Smooth muscle cell (in vitro differentiated cells): ENCODE measurements around the gene ID2. TPM values are rescaled to one million over a fixed set of nuclear protein-coding genes. Genes with fewer than 3 reads are reported as not detected.
A peak's percentile ranks its signal among the peaks of the same experiment; 100 is the strongest.

Experiments
- DNase-seq: peaks from one replicate; lab custom pipeline; 2025; ENCODE audit not compliant: unreplicated experiment; lab: John Stamatoyannopoulos, UW
- H2AFZ ChIP-seq: fragments of 200-600 bp; sonication (generic); 2 replicates; pipeline ENCODE4 v1.6.0; 2016; ENCODE audit warnings: antibody characterized with exemption, low read depth, mild to moderate bottlenecking
- H3F3A ChIP-seq: fragments of 200-600 bp; sonication (generic); 2 replicates; pipeline ENCODE4 v1.6.0; 2017; ENCODE audit warnings: antibody characterized with exemption, low read depth
- H3K27ac ChIP-seq: fragments of 200-600 bp; sonication (generic); 2 replicates; pipeline ENCODE4 v1.5.1; 2016; ENCODE audit warnings: low read depth, mild to moderate bottlenecking
- H3K27me3 ChIP-seq: fragments of 200-600 bp; sonication (generic); 2 replicates; pipeline ENCODE4 v1.6.1; 2016; ENCODE audit warnings: low read depth, mild to moderate bottlenecking
- H3K36me3 ChIP-seq: fragments of 200-600 bp; sonication (generic); 2 replicates; pipeline ENCODE4 v1.5.1; 2016; ENCODE audit warnings: low read depth
- H3K4me1 ChIP-seq: fragments of 200-600 bp; sonication (generic); 2 replicates; pipeline ENCODE4 v1.5.1; 2016; ENCODE audit warnings: low read depth
- H3K4me2 ChIP-seq: fragments of 200-600 bp; sonication (generic); 2 replicates; pipeline ENCODE4 v1.6.0; 2016; ENCODE audit warnings: mild to moderate bottlenecking
- H3K4me3 ChIP-seq: fragments of 200-600 bp; sonication (generic); 2 replicates; pipeline ENCODE4 v1.5.1; 2016; ENCODE audit warnings: mild to moderate bottlenecking
- H3K79me2 ChIP-seq: fragments of 200-600 bp; sonication (generic); 2 replicates; pipeline ENCODE4 v1.6.0; 2016; ENCODE audit warnings: low read depth, mild to moderate bottlenecking
- H3K9ac ChIP-seq: fragments of 200-600 bp; sonication (generic); 2 replicates; pipeline ENCODE4 v1.6.0; 2016; ENCODE audit warnings: low read depth
- H3K9me3 ChIP-seq: fragments of 200-600 bp; sonication (generic); replicated peaks from 2 replicates; pipeline ENCODE4 v1.5.1; 2016; ENCODE audit warnings: low read depth
- H4K20me1 ChIP-seq: fragments of 200-600 bp; sonication (generic); 2 replicates; pipeline ENCODE4 v1.6.0; 2016; ENCODE audit warnings: low read depth
- CTCF ChIP-seq: fragments of 200-600 bp; sonication (generic); IDR thresholded peaks from 2 replicates; pipeline ENCODE4 v1.5.1; 2017; ENCODE audit warnings: borderline replicate concordance, mild to moderate bottlenecking, antibody characterized with exemption; ENCODE audit not compliant: insufficient read depth, poor library complexity, severe bottlenecking
- WGBS: methylation state at CpG from one replicate; pipeline ENCODE4 v1.1.7; 2016; ENCODE audit warnings: low lambda C conversion rate; 5-methylcytosine and 5-hydroxymethylcytosine counted together
- polyA plus RNA-seq: library from polyadenylated mRNA; unstranded; fragments of >200 nt; fragmentation: Nextera tagmentation; extraction: Ambion mirVana; gene quantifications from 2 replicates; pipeline ENCODE4 v1.2.1, GENCODE V29; 2016
- total RNA-seq: library from RNA; depleted of rRNA; stranded (reverse); fragments of >200 nt; gene quantifications from 2 replicates; pipeline ENCODE4 v1.2.3, GENCODE V29; 2014

ID2 gene
- total and polyA plus RNA-seq, 2 experiments from 2014 or later: 83.9 to 218 TPM

GRCh38 chr2:8682719-8683667 is 1.1 kb downstream of the ID2 start:
- H2AFZ ChIP-seq: no peak overlapping the region
- peak overlapping the region; percentile 61 for H3K27ac ChIP-seq
- H3K4me2 ChIP-seq: peak overlapping the region; percentile 89
- H3K36me3 ChIP-seq: no peaks in the 10 kb centered on the region
- H3K4me3 ChIP-seq: peak overlapping the region; percentile 90
- peaks cover 32% of the 10 kb centered on the region for H3K79me2 ChIP-seq
- peaks cover 32% of the 10 kb centered on the region for H4K20me1 ChIP-seq
- H3K9ac ChIP-seq: peak overlapping the region; percentile 61
- TF ChIP-seq CTCF: no peak
- H3K4me1 ChIP-seq: peaks cover 22% of the 10 kb centered on the region
- peaks cover 33% of the 10 kb centered on the region for H3F3A ChIP-seq
- no peaks in the 10 kb centered on the region for H3K9me3 ChIP-seq
- no peaks in the 10 kb centered on the region for H3K27me3 ChIP-seq
- DNase-seq: no peak
- 2% methylated on average over 30 of the region's 30 CpGs for WGBS

- TF ChIP-seq CTCF: no peak
- H3K4me1 ChIP-seq: peaks cover 14% of the 10 kb centered on the region
- peak overlapping the region; percentile 3 for H3K27ac ChIP-seq
- H3K4me3 ChIP-seq: peak overlapping the region; percentile 90
- 0% methylated on average over 3 of the region's 3 CpGs for WGBS
- peaks cover 32% of the 10 kb centered on the region for H3K79me2 ChIP-seq
- DNase-seq: no peak
- H3K36me3 ChIP-seq: no peaks in the 10 kb centered on the region
- H3K4me2 ChIP-seq: peak overlapping the region; percentile 89
- H3K27me3 ChIP-seq: no peaks in the 10 kb centered on the region
- H4K20me1 ChIP-seq: peaks cover 32% of the 10 kb centered on the region
- no peak overlapping the region for H3K9ac ChIP-seq
- no peaks in the 10 kb centered on the region for H3K9me3 ChIP-seq
- peaks cover 27% of the 10 kb centered on the region for H3F3A ChIP-seq
- no peak overlapping the region for H2AFZ ChIP-seq
Measured at GRCh38 chr2:8684540-8684877, 2.7 kb downstream of the ID2 start.

- WGBS: under 1% methylated on average over 41 of the region's 87 CpGs
- no peak for TF ChIP-seq CTCF
Measured at GRCh38 chr2:8684878-8685696, 3.2 kb downstream of the ID2 start.

More at GRCh38 chr2:8684878-8685696, 3.2 kb downstream of the ID2 start:
- H2AFZ ChIP-seq: peak overlapping the region; percentile 64
- H3K27ac ChIP-seq: peak overlapping the region; percentile 3
- H3F3A ChIP-seq: peaks cover 21% of the 10 kb centered on the region
- no peak for DNase-seq
- peaks cover 32% of the 10 kb centered on the region for H4K20me1 ChIP-seq
- no peaks in the 10 kb centered on the region for H3K36me3 ChIP-seq
- no peaks in the 10 kb centered on the region for H3K9me3 ChIP-seq
- H3K4me1 ChIP-seq: peaks cover 8% of the 10 kb centered on the region
- no peaks in the 10 kb centered on the region for H3K27me3 ChIP-seq
- H3K9ac ChIP-seq: no peak overlapping the region
- peak overlapping the region; percentile 89 for H3K4me2 ChIP-seq
- H3K79me2 ChIP-seq: peaks cover 32% of the 10 kb centered on the region
- H3K4me3 ChIP-seq: peak overlapping the region; percentile 90
